ENCODE measurements around the gene SPOCK1.

- TF ChIP-seq POLR2A (IDR thresholded peaks at IDR 0.05), result no peak
- no peak for TF ChIP-seq CTCF (IDR thresholded peaks at IDR 0.05)
- TF ChIP-seq POLR2AphosphoS5 (IDR thresholded peaks at IDR 0.05), result no peak
These were observed 270.3 kb downstream of the SPOCK1 start for GRCh38 chr5:137228816-137229215.

All from stomach (tissue), 4 donors.